Sigmoid colon (tissue), 4 donors: ENCODE results near the gene NOP10.

Source experiments
- CTCF ChIP-seq, 4 experiments: fragments of 450-650 bp in 3 of 4; fragments of 200-600 bp in 1 of 4; IDR thresholded peaks; one replicate each; pipeline ENCODE4 v1.5.1; 2016 to 2019; ENCODE audit warnings: antibody characterized with exemption in 4 of 4, mild to moderate bottlenecking in 3 of 4, moderate library complexity in 2 of 4
- EP300 ChIP-seq, 4 donors: sonication (generic); formaldehyde crosslinking; IDR thresholded peaks; one replicate each; pipeline ENCODE4 v1.6.1; 2017; ENCODE audit warnings: antibody characterized with exemption in 4 of 4
- POLR2A ChIP-seq, 2 donors: fragments of 450-650 bp; IDR thresholded peaks; one replicate each; pipeline ENCODE4 v1.6.1; 2016; ENCODE audit warnings: antibody characterized with exemption in 2 of 2, mild to moderate bottlenecking in 2 of 2, moderate library complexity in 2 of 2

- TF ChIP-seq EP300 (IDR thresholded peaks at IDR 0.05) (no peak), CTCF (IDR thresholded peaks at IDR 0.05) (no peak), POLR2A (IDR thresholded peaks at IDR 0.05) (no peak)
Observed at GRCh38 chr15:34373951-34374350, 31.0 kb upstream of the NOP10 start.
